HG03175 (cell line): ENCODE measurements around the gene SLC38A8.

Experiments used
- ATAC-seq: cut with Tn5 transposase; IDR thresholded peaks from one replicate; pipeline ENCODE4 v1.9.1; 2021; ENCODE audit warnings: mild to moderate bottlenecking, moderate library complexity; ENCODE audit not compliant: unreplicated experiment

SLC38A8 gene

DNA sequence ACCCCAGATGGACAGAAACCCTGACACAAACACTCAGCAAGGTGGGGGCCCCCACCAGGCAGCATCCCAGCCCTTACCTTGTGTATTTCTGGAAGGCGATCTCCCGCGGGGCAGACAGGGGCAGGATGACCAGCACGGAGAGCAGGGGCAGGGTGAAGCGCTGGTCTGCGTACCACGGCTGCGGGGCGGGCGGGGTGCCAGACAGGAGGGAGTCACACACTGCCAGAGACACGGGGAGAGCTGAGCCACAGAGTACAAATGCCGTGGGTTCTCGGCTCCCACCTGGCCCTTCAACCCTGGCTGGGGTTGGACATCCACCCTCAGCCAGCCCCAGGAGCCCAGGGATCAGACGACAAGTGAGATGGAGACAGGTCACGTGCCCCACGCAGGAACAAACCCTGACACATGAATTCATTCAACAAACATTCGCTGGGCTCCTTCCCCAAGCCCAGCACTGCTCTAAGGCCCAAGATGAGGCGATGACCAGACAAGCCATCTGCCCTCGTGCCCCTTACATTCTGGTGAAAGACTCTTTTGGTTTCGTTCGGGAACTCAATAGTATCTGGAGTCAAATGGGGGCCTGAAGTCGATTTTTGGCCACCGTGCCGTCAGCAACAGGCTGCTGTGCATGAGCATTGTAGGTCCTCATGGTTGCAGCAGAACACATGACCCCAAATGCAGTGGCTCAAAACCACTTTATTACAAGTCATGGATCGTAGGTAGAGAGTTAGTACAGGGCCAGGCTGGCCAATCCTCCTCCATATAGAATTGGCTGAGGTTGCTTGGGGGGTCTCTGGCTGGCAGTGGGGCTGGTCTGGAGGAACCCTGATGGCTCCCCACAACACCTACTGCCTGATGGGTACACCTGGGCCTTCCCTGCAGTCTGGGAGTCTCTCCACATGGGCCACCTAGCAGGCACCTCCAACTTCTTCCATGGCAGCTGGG, 9.1 kb downstream of the SLC38A8 start:
- ATAC-seq: no peak

DNA sequence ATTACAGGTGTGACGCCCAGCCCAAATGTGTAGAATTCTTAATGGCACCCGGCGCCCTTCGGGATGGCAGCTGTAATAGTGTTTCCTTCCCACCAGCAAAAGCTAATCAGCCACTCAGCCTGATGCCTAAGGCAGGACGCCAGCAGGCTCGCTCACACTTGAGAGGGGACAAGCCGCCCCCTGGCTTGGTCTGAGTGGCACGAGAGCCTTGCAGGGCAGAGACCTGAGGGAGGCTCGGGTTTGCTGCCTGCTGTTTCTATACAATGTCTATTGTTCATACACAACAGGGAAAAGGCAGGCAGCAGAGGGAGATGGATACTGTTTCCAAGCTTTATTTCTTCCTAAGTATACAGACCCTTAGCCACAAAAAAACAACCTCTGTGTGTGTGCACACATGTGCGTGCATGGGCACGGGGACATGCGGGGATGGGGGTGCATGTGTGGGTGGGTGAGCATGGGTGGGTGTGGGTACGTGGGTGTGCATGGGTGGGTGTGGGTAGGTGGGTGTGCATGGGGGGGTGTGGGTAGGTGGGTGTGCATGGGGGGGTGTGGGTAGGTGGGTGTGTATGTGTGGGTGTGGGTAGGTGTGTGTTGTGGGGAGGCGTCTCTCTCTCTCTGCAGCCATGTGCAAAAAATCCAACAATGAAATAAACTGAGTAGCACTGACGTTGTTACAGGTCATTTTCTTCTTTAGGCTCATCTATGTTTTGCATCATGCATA, 10.0 kb downstream of the SLC38A8 start:
- no peak for ATAC-seq

DNA sequence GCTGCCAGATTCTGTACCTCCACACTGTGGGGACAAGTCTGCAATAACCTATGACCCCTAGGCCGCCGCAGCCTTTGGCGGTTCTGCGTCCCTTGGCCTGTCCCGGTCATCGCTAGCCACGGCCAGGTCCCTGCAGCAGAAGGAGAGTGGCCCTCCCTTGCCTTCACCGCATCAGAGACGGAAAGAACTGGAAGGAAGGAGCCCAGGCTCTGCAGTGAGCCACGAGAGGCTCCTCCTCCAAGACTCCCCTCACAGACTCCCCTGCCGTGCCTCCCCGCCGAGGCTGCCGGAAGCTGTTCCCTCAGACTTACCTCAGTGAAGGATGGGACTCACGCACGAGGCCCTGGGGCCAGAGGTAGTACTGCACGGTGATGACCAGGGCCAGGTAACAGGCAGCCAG, 11.0 kb downstream of the SLC38A8 start:
- no peak for ATAC-seq

DNA sequence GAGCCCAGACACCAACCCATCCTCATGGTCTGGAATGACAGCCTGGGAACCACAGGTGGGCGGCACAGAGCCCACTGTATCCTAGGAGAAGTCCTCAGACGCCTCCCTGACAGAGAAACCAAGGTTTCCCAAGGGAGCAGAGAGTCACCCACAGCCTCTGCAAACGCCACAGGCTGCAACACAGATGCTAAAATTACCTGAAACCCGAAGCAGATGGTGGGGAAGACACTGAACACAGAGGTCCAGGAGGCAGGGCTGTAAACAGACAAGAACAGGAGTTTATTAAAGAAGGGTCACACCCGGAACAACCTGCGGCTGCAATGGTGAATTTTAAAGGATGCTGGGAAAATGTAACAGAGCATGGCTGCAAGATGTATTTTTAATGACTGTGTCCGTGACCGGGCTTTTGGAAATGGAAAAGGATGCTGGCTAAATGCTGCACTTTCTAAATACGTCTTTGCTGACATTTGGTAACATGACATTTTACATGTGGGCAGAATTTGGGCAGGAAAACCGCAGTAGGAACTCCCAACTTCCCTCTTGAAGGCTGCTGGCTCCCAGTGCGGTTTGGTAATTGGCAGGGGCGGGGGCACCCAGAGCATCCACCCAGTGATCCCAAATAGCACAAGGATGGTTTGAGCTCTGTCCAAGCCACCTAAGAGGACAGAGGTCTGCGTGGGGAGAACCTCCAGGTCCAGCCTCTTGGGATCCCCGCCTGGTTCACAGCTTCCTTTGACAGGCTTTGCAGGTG, 13.1 kb downstream of the SLC38A8 start:
- ATAC-seq: no peak

DNA sequence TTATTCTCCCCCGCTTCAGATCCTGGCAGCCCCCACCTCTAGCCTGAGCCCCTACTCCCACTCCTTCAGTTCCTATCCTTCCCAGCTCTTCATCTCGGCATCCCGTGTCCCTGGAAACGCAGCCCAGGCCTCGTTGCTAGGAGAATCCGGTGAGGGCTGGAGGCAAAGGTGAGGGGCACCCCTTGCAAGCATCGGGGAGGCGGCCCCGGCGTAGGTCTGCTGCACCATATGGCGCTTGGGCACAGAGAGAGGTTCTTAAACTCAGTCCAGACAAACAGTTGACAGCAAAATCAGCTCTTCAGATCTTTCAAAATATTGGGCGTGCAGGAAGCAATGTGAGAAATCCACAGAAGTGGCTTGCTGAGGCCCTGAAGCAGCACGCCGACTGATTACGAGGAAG, 15.0 kb downstream of the SLC38A8 start:
- no peak for ATAC-seq

DNA sequence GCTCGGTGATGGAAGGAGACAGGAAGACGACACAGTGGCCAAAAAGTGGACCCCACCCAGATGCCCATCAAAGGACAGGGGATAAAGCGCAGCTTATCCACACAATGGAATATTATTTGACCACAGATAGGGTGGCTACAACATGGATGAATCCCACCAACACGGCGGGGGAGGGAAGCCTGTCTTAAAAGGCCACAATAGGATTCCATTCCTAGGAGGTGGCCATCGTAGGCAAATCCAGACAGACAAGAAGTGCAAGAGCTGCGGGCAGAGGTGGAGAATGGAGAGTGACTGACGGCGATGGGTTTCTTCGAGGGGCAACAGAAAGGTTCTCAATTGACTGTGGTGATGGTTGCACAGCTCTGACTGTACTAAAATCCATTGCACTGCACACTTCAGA, 16.0 kb downstream of the SLC38A8 start:
- ATAC-seq: no peak

DNA sequence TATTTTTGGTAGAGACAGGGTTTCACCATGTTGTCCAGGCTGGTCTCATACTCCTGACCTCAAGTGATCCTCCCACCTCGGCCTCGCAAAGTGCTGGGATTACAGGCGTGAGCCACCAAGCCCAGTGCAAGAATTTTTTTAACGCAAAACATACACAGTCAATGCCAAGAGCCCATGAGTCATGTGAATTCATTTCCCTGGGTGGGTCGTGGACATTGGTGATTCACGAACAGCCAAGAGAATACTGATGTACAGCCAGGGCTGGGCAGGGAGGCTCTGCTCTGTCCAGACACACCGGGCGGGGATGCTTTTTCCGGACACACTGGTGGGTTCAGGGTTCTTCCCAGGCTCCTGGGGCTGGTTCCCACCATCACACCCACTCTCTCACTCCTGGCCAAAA, 17.7 kb downstream of the SLC38A8 start:
- no peak for ATAC-seq

DNA sequence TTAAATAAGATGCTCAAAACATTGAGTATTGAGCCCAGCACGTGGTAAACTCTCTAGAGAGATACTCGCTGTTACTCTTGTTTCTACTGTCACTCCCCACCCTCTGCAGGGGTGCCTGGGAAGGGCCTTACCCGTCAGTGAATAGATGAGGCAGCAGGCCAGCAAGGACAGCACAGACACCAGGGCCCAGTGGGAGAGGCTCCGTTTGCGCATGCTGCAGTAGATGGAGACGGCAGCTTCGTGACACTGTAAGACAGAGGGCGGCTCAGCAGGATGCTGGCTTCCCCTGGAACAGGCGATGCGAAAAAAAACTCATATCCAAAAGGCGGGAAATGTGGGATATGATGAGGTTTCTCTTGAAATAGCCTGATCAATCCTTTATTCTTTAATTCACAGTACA, 20.0 kb downstream of the SLC38A8 start:
- ATAC-seq: no peak

DNA sequence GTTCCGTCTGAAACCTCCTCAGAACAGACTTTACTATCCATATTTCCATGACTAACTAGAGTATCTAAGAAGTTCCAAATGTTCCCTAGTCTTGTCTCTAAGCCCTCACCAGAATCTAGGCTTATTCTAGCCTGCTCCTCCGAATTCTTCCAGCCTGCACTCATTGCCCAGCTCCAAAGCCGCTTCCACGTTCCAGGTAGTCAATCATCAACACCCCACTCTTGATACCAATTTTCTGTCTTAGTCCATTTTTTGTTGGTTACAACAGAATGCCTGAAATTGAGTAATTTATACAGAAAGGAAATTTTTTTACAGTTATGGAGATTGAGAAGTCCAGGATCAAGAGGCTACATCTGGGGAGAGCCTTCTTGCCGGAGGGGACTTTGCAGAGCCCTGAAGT, 21.1 kb downstream of the SLC38A8 start:
- ATAC-seq: no peak

DNA sequence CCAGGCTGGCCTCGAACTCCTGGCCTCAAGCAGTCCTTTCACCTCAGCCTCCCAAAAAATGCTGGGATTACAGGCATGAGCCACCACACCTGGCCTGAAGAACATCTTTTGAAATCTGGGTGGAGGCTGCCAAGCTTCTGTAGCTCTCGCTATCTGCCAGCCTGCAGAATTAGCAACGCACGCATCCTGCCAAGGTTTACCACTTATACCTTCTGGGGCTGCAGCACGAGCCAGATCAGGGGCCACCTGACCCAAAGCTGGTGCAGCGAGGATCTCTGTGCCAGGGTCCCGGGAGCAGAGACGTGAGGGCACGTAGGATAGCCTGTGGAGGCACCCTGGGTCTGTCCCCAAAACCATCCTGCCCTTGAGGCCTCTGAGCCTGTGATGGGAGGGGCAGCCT, 22.2 kb downstream of the SLC38A8 start:
- ATAC-seq: no peak

DNA sequence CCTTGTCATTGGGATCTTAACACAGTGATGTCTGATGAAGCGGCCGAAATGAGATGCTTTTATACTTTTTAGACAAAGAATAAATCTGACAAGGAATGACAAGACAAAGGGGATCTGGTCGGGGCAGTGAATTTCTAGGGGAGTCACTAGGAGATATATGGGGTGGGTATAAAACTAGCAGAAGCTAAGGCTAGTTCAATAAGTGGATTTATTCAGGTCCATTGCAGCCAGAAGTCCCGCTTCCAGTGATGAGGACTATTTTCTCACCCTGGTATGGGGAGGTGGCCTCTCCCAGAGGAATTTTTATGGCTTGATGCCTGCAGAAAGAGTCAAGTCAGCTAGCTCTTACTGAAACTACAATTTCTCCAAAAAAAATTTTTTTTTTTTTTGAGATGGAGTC, 23.9 kb downstream of the SLC38A8 start:
- no peak for ATAC-seq

DNA sequence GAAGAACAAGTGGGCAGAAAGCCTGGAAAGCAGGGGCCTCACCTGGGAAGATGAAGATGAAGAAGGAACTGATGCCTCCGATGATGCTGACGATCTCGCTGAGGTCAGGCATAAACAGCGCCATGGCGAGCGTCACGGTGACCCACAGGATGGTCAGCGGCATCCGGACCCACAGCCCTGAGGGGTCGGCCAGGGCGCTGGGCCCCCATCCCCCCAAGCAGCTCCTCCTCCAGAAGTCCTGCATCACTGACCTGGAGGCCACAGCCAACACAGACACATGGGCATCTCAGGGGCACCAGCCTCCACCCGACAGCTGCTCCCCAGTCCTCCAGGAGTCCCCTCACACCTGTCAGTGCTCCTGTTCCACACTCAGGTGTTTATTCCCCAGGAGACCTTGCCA, 26.1 kb downstream of the SLC38A8 start:
- ATAC-seq: no peak

DNA sequence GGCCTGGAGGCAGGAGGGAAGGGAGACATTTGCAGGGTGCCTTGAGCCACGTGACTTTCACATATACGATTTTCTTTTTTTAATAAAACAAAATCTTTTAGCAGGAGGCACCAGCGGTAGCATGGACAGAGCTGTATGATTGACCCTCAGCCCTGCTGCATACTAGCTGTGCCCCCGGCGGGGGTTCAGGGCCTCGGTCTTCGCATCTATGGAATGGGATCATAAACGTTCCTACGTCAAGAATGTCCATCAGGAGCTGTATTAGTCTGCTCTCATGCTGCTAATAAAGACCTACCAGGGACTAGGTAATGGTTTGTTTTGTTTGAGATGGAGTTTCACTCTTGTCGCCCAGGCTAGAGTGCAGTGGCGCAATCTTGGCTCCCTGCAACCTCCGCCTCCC, 27.2 kb downstream of the SLC38A8 start:
- no peak for ATAC-seq

DNA sequence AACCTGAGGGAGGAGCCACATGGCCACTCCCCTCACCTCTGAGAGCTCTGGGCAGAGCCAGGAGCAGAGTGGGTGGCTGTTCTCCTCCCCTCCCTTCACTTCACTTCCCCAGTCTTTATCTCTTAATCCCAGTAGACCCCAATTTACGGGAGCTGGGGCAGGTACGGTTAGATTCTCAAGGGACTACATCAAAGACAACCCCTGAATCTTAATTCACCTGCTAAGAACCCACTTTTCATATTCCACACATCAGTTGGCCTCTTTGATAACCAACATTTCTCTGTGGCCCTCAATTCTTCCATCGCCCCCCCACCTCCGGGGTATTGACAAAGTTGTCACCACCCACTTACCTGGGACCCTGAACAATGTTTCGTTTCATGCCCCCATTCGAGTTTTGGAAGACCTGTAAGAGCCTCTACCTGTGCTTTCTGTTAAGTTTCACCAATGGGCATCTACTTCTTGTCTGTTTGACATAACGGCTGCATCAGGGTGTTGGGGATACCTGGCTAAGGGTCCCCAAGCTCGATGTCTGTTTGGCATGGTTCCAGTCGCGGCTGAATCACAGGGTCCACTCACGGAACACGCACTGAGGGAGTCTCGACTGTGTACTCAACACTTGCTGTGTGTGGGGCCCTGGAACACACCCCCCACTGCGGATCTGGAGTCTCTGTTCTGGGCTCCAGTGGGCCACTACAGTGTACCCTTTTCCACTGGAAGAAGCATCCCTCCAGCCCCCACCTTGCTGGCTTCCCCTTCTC, 27.8 kb downstream of the SLC38A8 start:
- no peak for ATAC-seq

DNA sequence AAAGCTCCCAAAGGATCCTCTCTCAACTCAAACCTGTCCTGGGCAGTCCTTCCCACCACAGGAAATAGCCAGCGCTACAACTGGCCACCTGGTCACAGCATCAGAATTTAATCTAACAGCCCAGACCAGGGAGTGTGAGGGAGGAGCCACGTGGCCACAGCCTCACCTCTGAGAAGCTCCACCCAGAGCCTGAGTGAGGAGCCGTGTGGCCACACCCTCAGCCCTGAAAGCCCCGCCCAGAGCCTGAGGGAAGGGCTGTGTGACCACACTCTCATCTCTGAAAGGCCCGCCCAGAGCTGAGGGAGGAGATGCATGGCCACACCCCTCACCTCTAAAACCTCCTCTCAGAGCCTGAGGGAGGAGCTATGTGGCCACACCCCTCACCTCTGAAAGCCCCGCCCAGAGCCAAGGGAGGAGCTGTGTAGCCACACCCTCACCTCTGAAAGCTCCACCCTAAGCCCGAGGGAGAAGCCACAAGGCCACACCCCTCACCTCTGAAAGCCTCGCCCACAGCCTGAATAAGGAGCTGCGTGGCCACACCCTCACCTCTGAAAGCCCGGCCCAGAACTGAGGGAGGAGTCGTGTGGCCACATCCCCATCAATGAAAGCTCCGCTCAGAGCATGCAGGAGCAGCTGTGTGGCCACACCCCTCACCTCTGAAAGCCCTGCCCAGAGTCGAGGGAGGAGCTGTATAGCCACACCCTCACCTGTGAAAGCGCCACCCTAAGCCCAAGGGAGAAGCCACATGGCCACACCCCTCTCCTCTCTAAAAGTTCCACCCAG, 28.6 kb downstream of the SLC38A8 start:
- ATAC-seq: peak; percentile 79

DNA sequence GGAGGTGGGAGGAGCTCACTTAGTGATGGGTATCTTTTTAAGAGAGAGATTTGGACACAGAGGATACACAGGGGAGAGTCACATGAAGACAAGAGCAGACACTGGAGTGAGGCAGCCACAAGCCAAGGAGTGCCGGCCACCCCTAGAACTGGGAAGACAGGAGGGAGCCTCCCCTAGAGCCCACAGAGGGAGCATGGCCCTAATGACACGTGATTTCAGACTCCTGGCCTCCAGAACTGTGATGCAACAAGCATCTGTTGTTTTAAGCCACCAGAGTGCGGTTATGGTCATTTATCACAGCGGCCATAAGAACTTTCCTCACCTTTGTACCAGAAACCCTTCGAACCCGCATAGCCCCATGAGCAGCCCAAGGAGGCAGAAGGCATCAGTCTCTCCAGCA, 33.3 kb downstream of the SLC38A8 start:
- ATAC-seq: no peak

DNA sequence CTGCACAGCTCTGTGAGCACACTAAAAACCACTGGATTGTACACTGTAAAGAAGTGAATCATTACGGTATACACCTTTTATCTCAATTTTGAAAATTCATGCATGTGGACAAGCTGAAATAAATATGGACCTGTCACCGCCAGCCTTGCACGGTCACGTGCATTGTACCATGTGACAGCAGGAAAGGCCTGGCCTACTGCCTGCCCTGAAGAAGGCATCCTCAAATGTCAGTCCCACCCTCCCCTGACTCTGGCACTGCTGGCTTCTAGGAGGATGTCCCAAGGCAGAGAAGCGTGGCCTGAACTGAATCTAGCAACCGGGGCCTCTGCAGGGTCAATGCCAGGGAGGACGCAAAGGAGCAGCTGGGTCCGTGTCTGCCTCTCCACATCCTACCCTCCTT, 34.6 kb downstream of the SLC38A8 start:
- ATAC-seq: no peak

DNA sequence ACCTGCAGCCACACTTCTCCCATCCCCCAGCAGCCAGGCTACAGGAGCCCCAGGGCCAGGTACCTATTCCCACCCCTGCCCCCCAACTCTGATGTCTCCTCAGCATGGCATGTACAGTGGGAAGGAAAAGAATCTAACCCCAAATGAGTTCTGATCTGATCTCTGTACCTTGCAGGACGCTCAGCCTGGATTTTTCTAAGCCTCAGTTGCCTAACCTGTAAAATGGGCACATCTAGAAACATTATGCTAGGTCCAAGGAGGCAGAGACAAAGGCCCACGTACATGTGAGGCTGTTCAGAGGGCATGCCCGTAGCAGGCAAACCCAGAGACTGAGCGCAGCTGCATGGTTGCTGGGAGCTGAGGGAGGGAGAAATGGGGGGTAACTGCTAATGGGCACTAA, 35.1 kb downstream of the SLC38A8 start:
- ATAC-seq: no peak

DNA sequence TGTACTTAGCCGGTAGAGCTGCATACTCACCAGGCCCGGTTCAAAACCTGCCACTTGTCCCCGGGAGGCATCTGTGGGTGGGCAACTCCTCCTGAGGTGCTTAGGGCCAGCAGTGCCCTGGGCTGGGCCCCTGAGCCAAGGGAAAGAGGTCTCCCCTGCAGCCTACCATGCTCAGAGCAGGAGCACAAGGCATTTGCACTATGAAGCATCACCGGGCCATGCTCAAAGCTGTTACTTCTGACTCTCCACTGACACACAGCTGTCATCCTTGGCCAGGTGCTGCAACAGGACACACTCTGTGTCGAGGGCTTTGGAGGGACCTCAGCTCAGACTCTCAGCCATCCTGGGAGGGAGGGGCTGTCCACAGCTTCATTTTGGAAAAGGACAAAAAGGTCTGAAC, 37.2 kb downstream of the SLC38A8 start:
- ATAC-seq: no peak

DNA sequence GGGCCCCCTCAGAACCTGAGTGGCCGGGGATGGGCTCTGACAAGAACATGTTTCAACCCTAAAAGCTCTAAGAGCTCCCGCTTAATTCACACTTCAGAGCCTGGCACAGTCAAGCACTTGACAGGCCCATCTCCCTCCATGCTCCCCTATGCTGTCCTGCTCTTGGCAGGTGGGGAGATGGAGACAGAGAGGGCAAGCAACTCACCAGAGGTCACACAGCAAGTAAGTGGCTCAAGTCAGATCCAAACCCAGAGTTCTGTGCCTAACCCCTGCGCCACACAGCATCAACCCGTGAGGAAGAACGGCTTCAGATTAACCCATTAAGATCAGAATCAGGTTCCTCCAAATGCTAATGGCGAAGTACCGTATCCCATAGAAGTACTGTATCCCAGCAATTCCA, 38.2 kb downstream of the SLC38A8 start:
- ATAC-seq: no peak
